ENCODE results near the gene CHD6.

The CHD6 gene

GRCh38 chr20:41526327-41526726 is 91.8 kb downstream of the CHD6 start:
- ATAC-seq: no peak
- TF ChIP-seq TSHZ2 (CRISPR knock-in tag; IDR thresholded peaks at IDR 0.05) (no peak), SNAI2 (CRISPR knock-in tag; IDR thresholded peaks at IDR 0.05) (no peak), ZFP3 (CRISPR knock-in tag; IDR thresholded peaks at IDR 0.05) (no peak)

- TF ChIP-seq ZNF70 (CRISPR knock-in tag; IDR thresholded peaks at IDR 0.05): no peak
- no peak for TF ChIP-seq CSRNP3 (CRISPR knock-in tag; IDR thresholded peaks at IDR 0.05)
- TF ChIP-seq BACH2 (CRISPR knock-in tag; IDR thresholded peaks at IDR 0.05; ENCODE audit: borderline replicate concordance): no peak
- TF ChIP-seq ZNF8 (CRISPR knock-in tag; IDR thresholded peaks at IDR 0.05): no peak
- no peak for TF ChIP-seq ZFP30 (CRISPR knock-in tag; IDR thresholded peaks at IDR 0.05)
- TF ChIP-seq ZC3H10 (CRISPR knock-in tag; IDR thresholded peaks at IDR 0.05): no peak
- no peak for TF ChIP-seq ARNTL (CRISPR knock-in tag; IDR thresholded peaks at IDR 0.05; ENCODE audit: borderline replicate concordance, low read depth)
- TF ChIP-seq POU6F1 (CRISPR knock-in tag; IDR thresholded peaks at IDR 0.05; ENCODE audit: borderline replicate concordance, low read depth): no peak
- no peak for TF ChIP-seq ZNF565 (CRISPR knock-in tag; conservative IDR thresholded peaks at IDR 0.05; ENCODE audit: low read depth)
- no peak for TF ChIP-seq TCF4 (CRISPR knock-in tag; IDR thresholded peaks at IDR 0.05; ENCODE audit: borderline replicate concordance)
- no peak for ATAC-seq
These were observed 93.1 kb downstream of the CHD6 start for GRCh38 chr20:41524980-41525613.

- no peak for TF ChIP-seq ISL1 (CRISPR knock-in tag; IDR thresholded peaks at IDR 0.05)
- no peak for TF ChIP-seq TCF4 (CRISPR knock-in tag; IDR thresholded peaks at IDR 0.05; ENCODE audit: borderline replicate concordance)
- no peak for TF ChIP-seq PPARA (CRISPR knock-in tag; IDR thresholded peaks at IDR 0.05; ENCODE audit: borderline replicate concordance)
- TF ChIP-seq TSHZ2 (CRISPR knock-in tag; IDR thresholded peaks at IDR 0.05): no peak
- no peak for TF ChIP-seq BACH2 (CRISPR knock-in tag; IDR thresholded peaks at IDR 0.05; ENCODE audit: borderline replicate concordance)
- no peak for TF ChIP-seq CSRNP3 (CRISPR knock-in tag; IDR thresholded peaks at IDR 0.05)
- no peak for ATAC-seq
These were observed 94.3 kb downstream of the CHD6 start for GRCh38 chr20:41523857-41524256.

GRCh38 chr20:41513829-41514228 is 104.3 kb downstream of the CHD6 start:
- TF ChIP-seq TCF4 (CRISPR knock-in tag; IDR thresholded peaks at IDR 0.05; ENCODE audit: borderline replicate concordance): no peak
- no peak for TF ChIP-seq TOX (CRISPR knock-in tag; IDR thresholded peaks at IDR 0.05; ENCODE audit: borderline replicate concordance)
- TF ChIP-seq ZC3H10 (CRISPR knock-in tag; IDR thresholded peaks at IDR 0.05): no peak
- TF ChIP-seq CSDC2 (CRISPR knock-in tag; IDR thresholded peaks at IDR 0.05): no peak
- TF ChIP-seq RARB (CRISPR knock-in tag; IDR thresholded peaks at IDR 0.05): no peak
- TF ChIP-seq SNAI2 (CRISPR knock-in tag; IDR thresholded peaks at IDR 0.05): no peak
- no peak for TF ChIP-seq ZFP3 (CRISPR knock-in tag; IDR thresholded peaks at IDR 0.05)
- no peak for TF ChIP-seq ISL1 (CRISPR knock-in tag; IDR thresholded peaks at IDR 0.05)
- ATAC-seq: no peak
